ENCODE measurements around the gene MAP10. TPM values are rescaled to one million over a fixed set of nuclear protein-coding genes. Genes with fewer than 3 reads are reported as not detected.

The MAP10 gene
- total RNA-seq = 1 to 10 TPM; 1.3 to 1.5 TPM

GRCh38 chr1:232805269-232806185 is at the start of gene MAP10:
TSS of gene MAP10 (plus strand) at chr1:232805416. CDS start at chr1:232805450, 34 bp downstream.
- no peaks in the 10 kb centered on the region for H3K27me3 Mint-ChIP-seq
- H3K36me3 Mint-ChIP-seq (ENCODE audit: low read depth) = peaks cover 4% of the 10 kb centered on the region
- peak within 1 kb of the TSS; percentile 72 for H3K4me3 Mint-ChIP-seq
- TF ChIP-seq CTCF (IDR thresholded peaks at IDR 0.05) = no peak
- ATAC-seq (peak; percentile 94), DNase-seq (peak; percentile 88)
- CTCF ChIA-PET = interaction anchor here (1.3 to 1.5 kb wide), 2 partner anchors 12 to 178 kb away, joined by 3 to 5 read pairs; no protein-coding TSS in a partner anchor
- peaks cover 20% of the 10 kb centered on the region for H3K9me3 Mint-ChIP-seq
- intact Hi-C loops (cut with micrococcal nuclease) = no loop called here
- peak within 1 kb of the TSS; percentile 87 for H3K27ac Mint-ChIP-seq
- POLR2A ChIA-PET = interaction anchor here (0.9 to 1.2 kb wide), 3 partner anchors 51 to 144 kb away, joined by 3 to 4 read pairs (median 3); no protein-coding TSS in a partner anchor
- H3K4me1 Mint-ChIP-seq (ENCODE audit: low read depth) = peaks cover 6% of the 10 kb centered on the region

DNA sequence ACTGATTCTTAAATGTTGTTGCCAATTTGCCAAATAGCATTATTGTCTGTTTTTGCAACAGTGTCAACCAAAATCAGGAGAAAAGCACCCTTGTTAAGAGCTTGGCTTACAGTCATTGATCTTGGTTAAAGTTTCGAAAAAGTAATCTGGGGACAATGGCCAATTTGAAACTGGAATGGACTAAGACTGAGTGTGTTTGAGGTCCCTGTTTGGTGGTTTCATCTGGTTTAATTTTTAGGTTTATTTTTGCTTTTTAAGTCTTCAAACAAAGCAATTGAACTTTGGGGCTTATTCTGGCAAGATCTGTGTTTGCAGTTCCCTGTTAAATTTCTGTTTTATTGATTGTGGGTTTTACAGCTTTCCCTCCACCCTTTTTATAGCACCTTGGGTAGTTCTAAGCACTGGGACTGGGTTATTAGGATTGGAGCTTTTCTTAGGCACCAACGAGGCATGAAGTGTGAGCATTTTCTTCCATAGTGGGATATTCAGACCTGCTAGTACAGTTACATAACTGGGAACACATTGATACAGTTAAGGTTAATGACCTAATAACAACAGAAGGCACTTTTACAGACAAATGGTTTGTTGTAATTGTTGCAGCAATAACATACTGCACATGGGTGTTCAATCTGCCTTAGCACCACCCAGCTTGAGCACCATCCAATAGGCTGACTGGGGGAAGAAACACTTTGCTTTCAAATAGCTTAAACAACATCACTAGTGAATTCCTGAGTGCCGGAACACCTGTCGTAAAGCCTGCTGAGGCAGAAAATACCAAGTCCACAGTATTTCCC is 40.6 kb upstream of the MAP10 start:
- POLR2A ChIA-PET = no interaction called here
- CTCF ChIA-PET = no interaction called here
- TF ChIP-seq CTCF (IDR thresholded peaks at IDR 0.05) = no peak
- Mint-ChIP-seq H3K27ac (no peak overlapping the region), H3K9me3 (peaks cover 3% of the 10 kb centered on the region), H3K27me3 (peaks cover 3% of the 10 kb centered on the region), H3K4me3 (no peak overlapping the region), H3K4me1 (ENCODE audit: low read depth) (no peaks in the 10 kb centered on the region), H3K36me3 (ENCODE audit: low read depth) (no peaks in the 10 kb centered on the region)
- DNase-seq = no peak
- ATAC-seq = no peak
- intact Hi-C loops (cut with micrococcal nuclease) = no loop called here

DNA sequence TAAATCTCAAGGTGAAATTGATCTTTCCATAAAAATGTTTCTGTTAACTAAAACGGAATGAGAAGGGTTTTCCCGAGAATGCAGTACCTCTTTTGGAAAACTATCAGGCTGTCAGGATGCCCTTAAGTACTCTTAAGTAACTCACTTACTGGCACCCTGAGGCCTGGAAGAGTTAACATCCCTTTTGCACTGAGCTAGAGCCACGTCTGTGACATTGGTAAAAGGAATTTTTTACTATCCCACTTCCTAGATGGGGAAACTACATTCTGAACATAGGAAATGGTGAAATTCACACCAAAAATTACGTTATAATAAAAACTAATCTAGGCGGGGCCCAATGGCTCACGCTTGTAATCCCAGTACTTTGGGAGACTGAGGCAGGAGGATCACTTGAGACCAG is 39.7 kb upstream of the MAP10 start:
- ATAC-seq = no peak
- ChIA-PET POLR2A (no interaction called here), CTCF (no interaction called here)
- Mint-ChIP-seq H3K4me3 (no peak overlapping the region), H3K36me3 (ENCODE audit: low read depth) (no peaks in the 10 kb centered on the region), H3K9me3 (peaks cover 3% of the 10 kb centered on the region), H3K27ac (no peak overlapping the region), H3K4me1 (ENCODE audit: low read depth) (no peaks in the 10 kb centered on the region), H3K27me3 (peaks cover 3% of the 10 kb centered on the region)
- intact Hi-C loops (cut with micrococcal nuclease) = no loop called here
- DNase-seq = no peak
- TF ChIP-seq CTCF (IDR thresholded peaks at IDR 0.05) = no peak

GRCh38 chr1:232766241-232766890 is 38.9 kb upstream of the MAP10 start:
- Mint-ChIP-seq H3K9me3 (peaks cover 3% of the 10 kb centered on the region), H3K27ac (no peak overlapping the region), H3K4me1 (ENCODE audit: low read depth) (no peaks in the 10 kb centered on the region), H3K27me3 (peaks cover 3% of the 10 kb centered on the region), H3K4me3 (no peak overlapping the region), H3K36me3 (ENCODE audit: low read depth) (no peaks in the 10 kb centered on the region)
- POLR2A ChIA-PET = no interaction called here
- no peak for DNase-seq
- no peak for TF ChIP-seq CTCF (IDR thresholded peaks at IDR 0.05)
- CTCF ChIA-PET = no interaction called here
- intact Hi-C loops (cut with micrococcal nuclease) = no loop called here
- no peak for ATAC-seq

All from activated CD8-positive, alpha-beta T cell treated with anti-CD3 and anti-CD28 coated beads for 36 hours (primary cell).